22Rv1 (cell line): ENCODE data around the gene CDC37.

ENCODE experiments used
- ZFX ChIP-seq: fragments of 450-650 bp; IDR thresholded peaks from 2 replicates; pipeline ENCODE4 v1.6.1; 2017; ENCODE audit warnings: antibody characterized with exemption, borderline replicate concordance
- TF ChIP-seq, protein P1 (sequence below): fragments of 450-650 bp; IDR thresholded peaks from 2 replicates; pipeline ENCODE4 v1.5.1; 2017; ENCODE audit warnings: mild to moderate bottlenecking

GRCh38 chr19:10363789-10364281 is 39.5 kb downstream of the CDC37 start:
- TF ChIP-seq, protein P1, sequence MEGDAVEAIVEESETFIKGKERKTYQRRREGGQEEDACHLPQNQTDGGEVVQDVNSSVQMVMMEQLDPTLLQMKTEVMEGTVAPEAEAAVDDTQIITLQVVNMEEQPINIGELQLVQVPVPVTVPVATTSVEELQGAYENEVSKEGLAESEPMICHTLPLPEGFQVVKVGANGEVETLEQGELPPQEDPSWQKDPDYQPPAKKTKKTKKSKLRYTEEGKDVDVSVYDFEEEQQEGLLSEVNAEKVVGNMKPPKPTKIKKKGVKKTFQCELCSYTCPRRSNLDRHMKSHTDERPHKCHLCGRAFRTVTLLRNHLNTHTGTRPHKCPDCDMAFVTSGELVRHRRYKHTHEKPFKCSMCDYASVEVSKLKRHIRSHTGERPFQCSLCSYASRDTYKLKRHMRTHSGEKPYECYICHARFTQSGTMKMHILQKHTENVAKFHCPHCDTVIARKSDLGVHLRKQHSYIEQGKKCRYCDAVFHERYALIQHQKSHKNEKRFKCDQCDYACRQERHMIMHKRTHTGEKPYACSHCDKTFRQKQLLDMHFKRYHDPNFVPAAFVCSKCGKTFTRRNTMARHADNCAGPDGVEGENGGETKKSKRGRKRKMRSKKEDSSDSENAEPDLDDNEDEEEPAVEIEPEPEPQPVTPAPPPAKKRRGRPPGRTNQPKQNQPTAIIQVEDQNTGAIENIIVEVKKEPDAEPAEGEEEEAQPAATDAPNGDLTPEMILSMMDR: no peak
- no peak for TF ChIP-seq ZFX
